ENCODE data around the gene CBLL1. TPM values are rescaled to one million over a fixed set of nuclear protein-coding genes. Genes with fewer than 3 reads are reported as not detected.

CBLL1 gene
- total RNA-seq, 2 donors from 2014 or later, result 35.7 to 39.7 TPM

Other genes with a start within 250 kb of the CBLL1 start
- gene COG5, start 180.2 kb upstream of the CBLL1 start, total RNA-seq, result 10 to 100 TPM; 33.7 to 36.3 TPM
- gene DUS4L, start 180.2 kb upstream of the CBLL1 start, total RNA-seq, result 10 to 100 TPM in 1 of 2 donors, 1 to 10 TPM in 1; 9.2 to 12.9 TPM
- gene BCAP29, start 163.9 kb upstream of the CBLL1 start, total RNA-seq, result 10 to 100 TPM; 33.3 to 51.6 TPM
- gene SLC26A4, start 83.3 kb upstream of the CBLL1 start, total RNA-seq, result 10 to 100 TPM; 14.7 to 27.5 TPM
- not detected for gene SLC26A3, start 59.1 kb downstream of the CBLL1 start, total RNA-seq
- gene DLD, start 147.0 kb downstream of the CBLL1 start, total RNA-seq, result 100 to 1,000 TPM in 1 of 2 donors, 10 to 100 TPM in 1; 75.3 to 112 TPM

All from activated T-helper 17 cell treated with anti-CD3 and anti-CD28 coated beads, Interleukin-2, amount 50 U/mL, for 72 hours (primary cell).